Nephron (organoid): ENCODE measurements around the gene PTGES3.
"Not testable (repeated sequence)": the region's sequence is repeated elsewhere in the genome, so short reads cannot be mapped to it uniquely, and the experiment has no call there.

Source experiments
- H3K27ac Mint-ChIP-seq, 3 experiments: 2 replicates each; pipeline ENCODE4 v1.8.0; 2020; ENCODE audit warnings: mixed read lengths in 3 of 3, mild to moderate bottlenecking in 2 of 3, moderate library complexity in 1 of 3
- H3K27me3 Mint-ChIP-seq: 2 replicates; pipeline ENCODE4 v1.8.0; 2021; ENCODE audit warnings: low read depth, mild to moderate bottlenecking, moderate library complexity, mixed read lengths
- H3K36me3 Mint-ChIP-seq: 2 replicates; pipeline ENCODE4 v1.8.0; 2020; ENCODE audit warnings: low read depth, mixed read lengths
- H3K4me1 Mint-ChIP-seq: 2 replicates; pipeline ENCODE4 v1.8.0; 2020; ENCODE audit warnings: mixed read lengths
- H3K4me3 Mint-ChIP-seq, 3 experiments: 2 replicates each; pipeline ENCODE4 v1.8.0; 2020; ENCODE audit warnings: mild to moderate bottlenecking in 3 of 3, mixed read lengths in 3 of 3, moderate library complexity in 2 of 3
- H3K9me3 Mint-ChIP-seq: 2 replicates; pipeline ENCODE4 v1.8.0; 2020; ENCODE audit warnings: mixed read lengths
- TF ChIP-seq, protein P1 (sequence below), 3 experiments: fragments of 200-600 bp; sonication (generic); IDR thresholded peaks; one replicate each; pipeline ENCODE4 v1.5.0; 2021; ENCODE audit warnings: antibody characterized with exemption in 3 of 3; ENCODE audit not compliant: unreplicated experiment in 3 of 3

PTGES3 gene

GRCh38 chr12:56716458-56716857 lies 28.4 kb upstream of the PTGES3 start:
- Mint-ChIP-seq H3K36me3 (peaks cover 77% of the 10 kb centered on the region), H3K27me3 (no peaks in the 10 kb centered on the region), H3K27ac (peak overlapping the region; percentile 74 to 87 (median 77)), H3K4me1 (peaks cover 61% of the 10 kb centered on the region), H3K9me3 (no peaks in the 10 kb centered on the region), H3K4me3 (peak overlapping the region in 2 of 3 experiments; percentile 31 to 33)
- TF ChIP-seq, protein P1, sequence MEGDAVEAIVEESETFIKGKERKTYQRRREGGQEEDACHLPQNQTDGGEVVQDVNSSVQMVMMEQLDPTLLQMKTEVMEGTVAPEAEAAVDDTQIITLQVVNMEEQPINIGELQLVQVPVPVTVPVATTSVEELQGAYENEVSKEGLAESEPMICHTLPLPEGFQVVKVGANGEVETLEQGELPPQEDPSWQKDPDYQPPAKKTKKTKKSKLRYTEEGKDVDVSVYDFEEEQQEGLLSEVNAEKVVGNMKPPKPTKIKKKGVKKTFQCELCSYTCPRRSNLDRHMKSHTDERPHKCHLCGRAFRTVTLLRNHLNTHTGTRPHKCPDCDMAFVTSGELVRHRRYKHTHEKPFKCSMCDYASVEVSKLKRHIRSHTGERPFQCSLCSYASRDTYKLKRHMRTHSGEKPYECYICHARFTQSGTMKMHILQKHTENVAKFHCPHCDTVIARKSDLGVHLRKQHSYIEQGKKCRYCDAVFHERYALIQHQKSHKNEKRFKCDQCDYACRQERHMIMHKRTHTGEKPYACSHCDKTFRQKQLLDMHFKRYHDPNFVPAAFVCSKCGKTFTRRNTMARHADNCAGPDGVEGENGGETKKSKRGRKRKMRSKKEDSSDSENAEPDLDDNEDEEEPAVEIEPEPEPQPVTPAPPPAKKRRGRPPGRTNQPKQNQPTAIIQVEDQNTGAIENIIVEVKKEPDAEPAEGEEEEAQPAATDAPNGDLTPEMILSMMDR (IDR thresholded peaks at IDR 0.05; ENCODE audit: unreplicated experiment in 3 of 3) = no peak

GRCh38 chr12:56715798-56716197 lies 27.7 kb upstream of the PTGES3 start:
- Mint-ChIP-seq H3K4me1 (peaks cover 54% of the 10 kb centered on the region), H3K9me3 (no peaks in the 10 kb centered on the region), H3K4me3 (peak overlapping the region in 1 of 3 experiments; percentile 31), H3K27me3 (no peaks in the 10 kb centered on the region), H3K27ac (peak overlapping the region; percentile 74 to 87 (median 77)), H3K36me3 (peaks cover 77% of the 10 kb centered on the region)
- TF ChIP-seq, protein P1 (IDR thresholded peaks at IDR 0.05; ENCODE audit: unreplicated experiment in 3 of 3) = no peak

DNA sequence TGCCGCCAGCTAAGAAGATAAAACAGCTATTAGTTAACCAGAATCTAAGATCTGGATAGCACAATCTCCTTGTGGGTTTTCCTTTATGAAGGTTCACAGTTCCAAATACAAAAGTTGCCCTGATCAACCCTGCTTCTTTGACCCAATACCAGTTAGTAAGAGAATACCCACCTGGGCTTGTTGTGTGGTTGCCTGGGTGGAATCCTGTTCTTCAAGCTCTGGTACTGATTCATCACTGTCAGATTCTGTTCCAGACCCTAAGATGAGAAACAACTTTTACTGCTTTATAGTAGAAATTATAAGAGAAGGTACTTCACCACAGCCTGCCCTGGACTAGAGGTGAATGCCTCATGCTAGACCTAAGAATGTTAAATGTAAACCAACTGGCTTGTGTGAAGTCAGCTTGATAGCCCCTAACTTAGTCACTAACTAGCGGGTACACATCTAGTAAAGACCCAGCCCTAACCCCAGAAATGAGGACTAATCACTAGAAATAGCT lies 26.4 kb upstream of the PTGES3 start:
- Mint-ChIP-seq H3K36me3 (peaks cover 65% of the 10 kb centered on the region), H3K27ac (peak overlapping the region in 2 of 3 experiments; percentile 51 to 87), H3K4me1 (peaks cover 41% of the 10 kb centered on the region), H3K27me3 (no peaks in the 10 kb centered on the region), H3K4me3 (no peak overlapping the region), H3K9me3 (no peaks in the 10 kb centered on the region)
- TF ChIP-seq, protein P1 (IDR thresholded peaks at IDR 0.05; ENCODE audit: unreplicated experiment in 3 of 3) = no peak

- no peak overlapping the region for H3K4me3 Mint-ChIP-seq
- H3K9me3 Mint-ChIP-seq = no peaks in the 10 kb centered on the region
- H3K27me3 Mint-ChIP-seq = no peaks in the 10 kb centered on the region
- peaks cover 31% of the 10 kb centered on the region for H3K4me1 Mint-ChIP-seq
- H3K27ac Mint-ChIP-seq = no peak overlapping the region
- TF ChIP-seq, protein P1 (IDR thresholded peaks at IDR 0.05; ENCODE audit: unreplicated experiment in 3 of 3) = no peak
- peaks cover 55% of the 10 kb centered on the region for H3K36me3 Mint-ChIP-seq
Observed at GRCh38 chr12:56713345-56713744, 25.3 kb upstream of the PTGES3 start.

DNA sequence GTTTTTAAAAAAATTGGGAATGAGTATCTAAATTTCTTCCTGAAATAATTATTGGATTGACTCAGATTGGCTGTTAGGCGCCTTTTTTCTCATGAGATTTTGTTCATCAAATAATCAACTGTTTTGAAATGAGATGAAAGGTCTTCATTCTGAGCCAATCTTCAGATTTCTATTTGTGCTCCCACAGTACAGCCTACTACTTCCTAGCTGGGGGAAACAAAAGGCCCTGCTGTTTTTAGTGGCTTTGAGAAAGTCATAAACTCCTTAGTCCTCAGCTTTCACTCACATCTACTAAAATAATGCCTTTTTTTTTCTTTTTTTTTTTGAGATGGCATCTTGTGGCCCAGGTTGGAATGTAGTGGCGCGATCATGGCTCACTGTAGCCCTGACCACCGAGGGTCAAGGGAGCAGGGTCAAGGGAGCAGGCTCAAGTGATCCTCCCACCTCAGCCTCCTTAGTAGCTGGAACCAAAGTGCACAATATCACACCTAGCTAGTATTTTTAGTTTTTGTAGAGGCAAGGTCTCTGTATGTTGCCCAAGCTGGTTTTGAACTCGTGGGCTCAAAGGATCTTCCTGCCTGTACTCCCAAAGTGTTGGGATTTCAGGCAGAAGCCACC lies 21.8 kb upstream of the PTGES3 start:
- H3K27ac Mint-ChIP-seq = no peak overlapping the region
- H3K4me3 Mint-ChIP-seq = no peak overlapping the region
- H3K9me3 Mint-ChIP-seq = no peaks in the 10 kb centered on the region
- H3K27me3 Mint-ChIP-seq = no peaks in the 10 kb centered on the region
- H3K36me3 Mint-ChIP-seq = peaks cover 39% of the 10 kb centered on the region
- TF ChIP-seq, protein P1 (IDR thresholded peaks at IDR 0.05; ENCODE audit: unreplicated experiment in 3 of 3) = no peak
- peaks cover 7% of the 10 kb centered on the region for H3K4me1 Mint-ChIP-seq

GRCh38 chr12:56704522-56704921 lies 16.4 kb upstream of the PTGES3 start:
- not testable (repeated sequence) for H3K36me3 Mint-ChIP-seq, H3K27ac Mint-ChIP-seq, H3K4me1 Mint-ChIP-seq, H3K27me3 Mint-ChIP-seq, H3K9me3 Mint-ChIP-seq, H3K4me3 Mint-ChIP-seq
